Smooth muscle cell (in vitro differentiated cells): ENCODE measurements around the gene ITGAL. TPM values are rescaled to one million over a fixed set of nuclear protein-coding genes. Genes with fewer than 3 reads are reported as not detected.
A peak's percentile ranks its signal among the peaks of the same experiment; 100 is the strongest.
"Not testable (repeated sequence)": the region's sequence is repeated elsewhere in the genome, so short reads cannot be mapped to it uniquely, and the experiment has no call there.

Source experiments
- DNase-seq: peaks from one replicate; lab custom pipeline; 2025; ENCODE audit not compliant: unreplicated experiment; lab: John Stamatoyannopoulos, UW
- H2AFZ ChIP-seq: fragments of 200-600 bp; sonication (generic); 2 replicates; pipeline ENCODE4 v1.6.0; 2016; ENCODE audit warnings: antibody characterized with exemption, low read depth, mild to moderate bottlenecking
- H3F3A ChIP-seq: fragments of 200-600 bp; sonication (generic); 2 replicates; pipeline ENCODE4 v1.6.0; 2017; ENCODE audit warnings: antibody characterized with exemption, low read depth
- H3K27ac ChIP-seq: fragments of 200-600 bp; sonication (generic); 2 replicates; pipeline ENCODE4 v1.5.1; 2016; ENCODE audit warnings: low read depth, mild to moderate bottlenecking
- H3K27me3 ChIP-seq: fragments of 200-600 bp; sonication (generic); 2 replicates; pipeline ENCODE4 v1.6.1; 2016; ENCODE audit warnings: low read depth, mild to moderate bottlenecking
- H3K36me3 ChIP-seq: fragments of 200-600 bp; sonication (generic); 2 replicates; pipeline ENCODE4 v1.5.1; 2016; ENCODE audit warnings: low read depth
- H3K4me1 ChIP-seq: fragments of 200-600 bp; sonication (generic); 2 replicates; pipeline ENCODE4 v1.5.1; 2016; ENCODE audit warnings: low read depth
- H3K4me2 ChIP-seq: fragments of 200-600 bp; sonication (generic); 2 replicates; pipeline ENCODE4 v1.6.0; 2016; ENCODE audit warnings: mild to moderate bottlenecking
- H3K4me3 ChIP-seq: fragments of 200-600 bp; sonication (generic); 2 replicates; pipeline ENCODE4 v1.5.1; 2016; ENCODE audit warnings: mild to moderate bottlenecking
- H3K79me2 ChIP-seq: fragments of 200-600 bp; sonication (generic); 2 replicates; pipeline ENCODE4 v1.6.0; 2016; ENCODE audit warnings: low read depth, mild to moderate bottlenecking
- H3K9ac ChIP-seq: fragments of 200-600 bp; sonication (generic); 2 replicates; pipeline ENCODE4 v1.6.0; 2016; ENCODE audit warnings: low read depth
- H3K9me3 ChIP-seq: fragments of 200-600 bp; sonication (generic); replicated peaks from 2 replicates; pipeline ENCODE4 v1.5.1; 2016; ENCODE audit warnings: low read depth
- H4K20me1 ChIP-seq: fragments of 200-600 bp; sonication (generic); 2 replicates; pipeline ENCODE4 v1.6.0; 2016; ENCODE audit warnings: low read depth
- WGBS: methylation state at CpG from one replicate; pipeline ENCODE4 v1.1.7; 2016; ENCODE audit warnings: low lambda C conversion rate; 5-methylcytosine and 5-hydroxymethylcytosine counted together
- polyA plus RNA-seq: library from polyadenylated mRNA; unstranded; fragments of >200 nt; fragmentation: Nextera tagmentation; extraction: Ambion mirVana; gene quantifications from 2 replicates; pipeline ENCODE4 v1.2.1, GENCODE V29; 2016
- total RNA-seq: library from RNA; depleted of rRNA; stranded (reverse); fragments of >200 nt; gene quantifications from 2 replicates; pipeline ENCODE4 v1.2.3, GENCODE V29; 2014
- TF ChIP-seq, protein P1 (sequence below): fragments of 200-600 bp; sonication (generic); IDR thresholded peaks from 2 replicates; pipeline ENCODE4 v1.5.1; 2017; ENCODE audit warnings: borderline replicate concordance, mild to moderate bottlenecking, antibody characterized with exemption; ENCODE audit not compliant: insufficient read depth, poor library complexity, severe bottlenecking

ITGAL gene
- total and polyA plus RNA-seq, 2 experiments from 2014 or later = not detected

DNA sequence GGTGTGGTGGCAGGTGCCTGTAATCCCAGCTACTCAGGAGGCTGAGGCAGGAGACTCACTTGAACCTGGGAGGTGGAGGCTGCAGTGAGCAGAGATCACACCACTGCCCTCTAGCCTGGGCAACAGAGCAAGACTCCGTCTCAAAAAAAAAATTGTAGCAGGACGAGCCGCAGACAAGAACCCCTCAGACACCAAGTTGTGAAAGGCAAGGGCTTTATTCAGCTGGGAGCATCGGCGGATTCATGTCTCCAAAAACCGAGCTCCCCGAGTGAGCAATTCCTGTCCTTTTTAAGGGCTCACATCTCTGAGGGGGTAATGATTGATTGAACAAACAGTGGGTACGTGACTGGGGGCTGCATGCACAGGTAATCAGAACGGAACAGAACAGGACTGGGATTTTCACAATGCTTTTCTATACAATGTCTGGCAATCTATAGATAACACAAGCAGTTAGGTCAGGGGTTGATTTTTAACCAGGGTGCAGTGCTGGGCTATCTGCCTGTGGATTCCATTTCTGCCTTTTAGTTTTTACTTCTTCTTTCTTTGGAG lies 68.4 kb downstream of the ITGAL start:
- H3K27me3 ChIP-seq, H3K36me3 ChIP-seq, H3K79me2 ChIP-seq, DNase-seq, H2AFZ ChIP-seq, H3K9ac ChIP-seq, H3K9me3 ChIP-seq, H4K20me1 ChIP-seq, H3F3A ChIP-seq: not testable (repeated sequence)
- Histone ChIP-seq H3K4me1 (peaks cover 30% of the 10 kb centered on the region), H3K4me3 (peak overlapping the region; percentile 34), H3K4me2 (peak overlapping the region; percentile 63), H3K27ac (peak overlapping the region; percentile 68)
- 83% methylated on average over 9 of the region's 9 CpGs for WGBS

DNA sequence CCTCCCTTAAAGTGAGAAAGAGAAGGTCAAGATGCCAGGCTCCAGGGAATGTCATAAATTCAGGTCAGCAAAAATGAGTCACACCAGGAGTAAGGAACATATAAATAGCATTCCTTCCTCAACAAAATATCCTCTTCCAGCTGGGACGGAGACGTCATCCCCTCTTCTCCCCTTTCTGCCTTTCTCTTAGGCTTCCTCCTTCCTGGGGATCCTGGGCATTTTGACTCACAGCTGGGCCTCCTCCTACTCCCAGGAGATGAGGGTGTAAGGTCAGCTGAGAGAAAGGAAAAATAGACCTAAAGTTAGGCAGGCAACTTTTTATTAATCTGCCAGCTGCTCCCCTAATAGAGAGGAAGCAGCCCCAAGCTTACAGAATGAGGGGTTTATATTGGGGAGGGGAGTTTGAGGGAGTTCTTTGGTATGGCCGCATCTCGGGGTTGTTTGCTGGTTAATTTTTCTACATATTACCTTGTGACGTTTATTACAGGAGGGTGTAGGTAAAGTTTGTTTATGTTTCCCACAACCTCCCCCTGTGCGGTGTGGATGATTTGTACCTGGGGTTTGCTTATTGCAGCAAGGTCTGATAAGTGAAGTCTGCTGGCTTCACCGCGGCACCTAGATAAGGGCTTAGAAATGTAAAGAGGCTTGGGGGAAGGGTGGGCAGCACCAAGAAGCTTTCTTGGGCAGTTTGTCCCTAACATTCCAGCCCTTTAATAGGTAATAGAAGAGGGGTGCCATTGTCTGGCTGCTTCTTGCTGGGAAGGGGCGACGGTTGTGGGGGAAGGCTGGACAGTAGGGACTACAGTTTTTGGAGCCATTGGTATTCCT lies 69.2 kb downstream of the ITGAL start:
- peaks cover 6% of the 10 kb centered on the region for H3F3A ChIP-seq
- H3K27me3 ChIP-seq = no peaks in the 10 kb centered on the region
- H3K9me3 ChIP-seq = no peaks in the 10 kb centered on the region
- peak overlapping the region; percentile 68 for H3K27ac ChIP-seq
- WGBS = 31% methylated on average over 10 of the region's 10 CpGs
- peak overlapping the region; percentile 26 for H3K9ac ChIP-seq
- peak overlapping the region; percentile 63 for H3K4me2 ChIP-seq
- H2AFZ ChIP-seq = peak overlapping the region; percentile 61
- H3K79me2 ChIP-seq = no peaks in the 10 kb centered on the region
- H3K36me3 ChIP-seq = no peaks in the 10 kb centered on the region
- H3K4me1 ChIP-seq = peaks cover 25% of the 10 kb centered on the region
- H4K20me1 ChIP-seq = no peaks in the 10 kb centered on the region
- TF ChIP-seq, protein P1, sequence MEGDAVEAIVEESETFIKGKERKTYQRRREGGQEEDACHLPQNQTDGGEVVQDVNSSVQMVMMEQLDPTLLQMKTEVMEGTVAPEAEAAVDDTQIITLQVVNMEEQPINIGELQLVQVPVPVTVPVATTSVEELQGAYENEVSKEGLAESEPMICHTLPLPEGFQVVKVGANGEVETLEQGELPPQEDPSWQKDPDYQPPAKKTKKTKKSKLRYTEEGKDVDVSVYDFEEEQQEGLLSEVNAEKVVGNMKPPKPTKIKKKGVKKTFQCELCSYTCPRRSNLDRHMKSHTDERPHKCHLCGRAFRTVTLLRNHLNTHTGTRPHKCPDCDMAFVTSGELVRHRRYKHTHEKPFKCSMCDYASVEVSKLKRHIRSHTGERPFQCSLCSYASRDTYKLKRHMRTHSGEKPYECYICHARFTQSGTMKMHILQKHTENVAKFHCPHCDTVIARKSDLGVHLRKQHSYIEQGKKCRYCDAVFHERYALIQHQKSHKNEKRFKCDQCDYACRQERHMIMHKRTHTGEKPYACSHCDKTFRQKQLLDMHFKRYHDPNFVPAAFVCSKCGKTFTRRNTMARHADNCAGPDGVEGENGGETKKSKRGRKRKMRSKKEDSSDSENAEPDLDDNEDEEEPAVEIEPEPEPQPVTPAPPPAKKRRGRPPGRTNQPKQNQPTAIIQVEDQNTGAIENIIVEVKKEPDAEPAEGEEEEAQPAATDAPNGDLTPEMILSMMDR = no peak
- DNase-seq = no peak
- peak overlapping the region; percentile 34 for H3K4me3 ChIP-seq

DNA sequence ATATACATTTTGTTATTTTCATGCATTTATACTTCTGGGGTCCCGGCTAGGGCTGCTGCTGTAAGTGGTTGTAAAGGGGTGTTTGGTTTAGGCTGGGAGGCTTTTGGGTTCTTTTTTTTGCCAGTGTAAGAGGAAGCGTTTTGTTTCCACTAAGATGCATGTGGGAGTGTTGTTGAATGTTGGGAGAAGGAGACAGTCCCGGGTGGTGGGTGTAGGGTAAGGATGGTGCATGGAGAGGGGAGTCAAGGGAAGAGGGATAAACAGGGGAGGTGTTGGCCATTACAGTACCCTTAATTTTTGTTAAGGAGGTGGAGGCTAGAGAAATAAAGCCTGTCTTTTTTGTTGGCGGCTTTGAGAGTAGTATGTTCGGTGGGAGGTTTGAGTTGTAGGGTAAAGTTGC lies 70.5 kb downstream of the ITGAL start:
- Histone ChIP-seq H3K27me3 (no peaks in the 10 kb centered on the region), H4K20me1 (no peaks in the 10 kb centered on the region), H3K4me3 (no peak overlapping the region), H3K36me3 (no peaks in the 10 kb centered on the region), H3K79me2 (no peaks in the 10 kb centered on the region), H3F3A (peaks cover 6% of the 10 kb centered on the region), H3K27ac (no peak overlapping the region), H3K9ac (no peak overlapping the region), H3K4me2 (no peak overlapping the region), H3K9me3 (no peaks in the 10 kb centered on the region), H2AFZ (no peak overlapping the region), H3K4me1 (peaks cover 25% of the 10 kb centered on the region)
- DNase-seq = no peak
- 74% methylated on average over 5 of the region's 5 CpGs for WGBS
- TF ChIP-seq, protein P1 = no peak

DNA sequence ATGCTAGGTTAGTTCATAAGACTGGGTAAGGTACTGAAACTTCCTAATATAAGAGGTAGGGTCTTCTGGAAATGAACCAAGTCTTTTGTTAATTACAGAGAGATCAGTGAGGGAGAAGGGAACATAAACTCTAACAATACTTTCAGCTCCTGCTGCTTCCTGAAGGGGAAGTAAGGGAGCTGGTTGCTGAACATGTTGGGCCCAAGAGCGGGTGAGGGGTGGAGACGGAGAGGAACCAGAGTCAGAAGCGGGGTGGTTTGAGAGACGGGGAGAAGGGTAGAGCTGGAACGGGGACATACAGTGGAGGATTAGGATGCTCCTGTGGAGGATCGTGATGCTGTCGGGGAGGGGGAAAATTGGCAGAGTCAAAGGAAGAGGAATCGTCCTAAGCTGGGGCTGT lies 73.6 kb downstream of the ITGAL start:
- WGBS = 87% methylated on average over 8 of the region's 8 CpGs
- Histone ChIP-seq H3K4me2 (no peak overlapping the region), H2AFZ (no peak overlapping the region), H3K79me2 (no peaks in the 10 kb centered on the region), H3K9me3 (no peaks in the 10 kb centered on the region), H3K27ac (no peak overlapping the region), H4K20me1 (no peaks in the 10 kb centered on the region), H3K4me3 (no peak overlapping the region), H3K27me3 (no peaks in the 10 kb centered on the region), H3K4me1 (peaks cover 25% of the 10 kb centered on the region), H3K9ac (no peak overlapping the region), H3F3A (peaks cover 9% of the 10 kb centered on the region), H3K36me3 (no peaks in the 10 kb centered on the region)
- TF ChIP-seq, protein P1 = no peak
- DNase-seq = no peak
